ENCODE data around the gene TK2.
"Not testable (repeated sequence)": the region's sequence is repeated elsewhere in the genome, so short reads cannot be mapped to it uniquely, and the experiment has no call there.

The TK2 gene

GRCh38 chr16:66480265-66481080, 69.4 kb downstream of the TK2 start:
- no peak for DNase-seq

- no peak for DNase-seq
Measured at GRCh38 chr16:66479661-66480264, 70.2 kb downstream of the TK2 start.

- DNase-seq = peak in 1 of 2 experiments; percentile 63
Measured at GRCh38 chr16:66478733-66479511, 71.0 kb downstream of the TK2 start.

- no peak for DNase-seq
Measured at GRCh38 chr16:66477028-66477515, 72.8 kb downstream of the TK2 start.

GRCh38 chr16:66476328-66477027, 73.4 kb downstream of the TK2 start:
- peak in 1 of 2 experiments; percentile 9 for DNase-seq

- DNase-seq = no peak
Measured at GRCh38 chr16:66475232-66475631, 74.7 kb downstream of the TK2 start.

GRCh38 chr16:66474750-66475199, 75.1 kb downstream of the TK2 start:
- no peak for DNase-seq

GRCh38 chr16:66473654-66474519, 76.0 kb downstream of the TK2 start:
- no peak for DNase-seq

GRCh38 chr16:66473051-66473571, 76.8 kb downstream of the TK2 start:
- DNase-seq = no peak

- no peak for DNase-seq
Measured at GRCh38 chr16:66471716-66472393, 78.1 kb downstream of the TK2 start.

GRCh38 chr16:66471264-66471663, 78.7 kb downstream of the TK2 start:
- no peak for DNase-seq

- DNase-seq = no peak
Measured at GRCh38 chr16:66470556-66470955, 79.4 kb downstream of the TK2 start.

GRCh38 chr16:66469947-66470546, 79.9 kb downstream of the TK2 start:
- no peak for DNase-seq

GRCh38 chr16:66469291-66469946, 80.5 kb downstream of the TK2 start:
- DNase-seq = no peak

GRCh38 chr16:66468321-66468965, 81.5 kb downstream of the TK2 start:
- DNase-seq = no peak

GRCh38 chr16:66467611-66468010, 82.3 kb downstream of the TK2 start:
- DNase-seq = no peak

- not testable (repeated sequence) for DNase-seq
Measured at GRCh38 chr16:66466636-66467035, 83.3 kb downstream of the TK2 start.

GRCh38 chr16:66465946-66466345, 84.0 kb downstream of the TK2 start:
- DNase-seq = not testable (repeated sequence)

- no peak for DNase-seq
Measured at GRCh38 chr16:66462912-66463311, 87.0 kb downstream of the TK2 start.

All from NCI-H526 (cell line).